NCI-H446 (cell line): ENCODE measurements around the gene RAB11FIP4.

ENCODE experiments used
- DNase-seq, 2 experiments: peaks; one replicate each; lab custom pipeline; 2025; lab: John Stamatoyannopoulos, UW

RAB11FIP4 gene

GRCh38 chr17:31568121-31568520 lies 176.6 kb downstream of the RAB11FIP4 start:
- no peak for DNase-seq

GRCh38 chr17:31568539-31568938 lies 177.1 kb downstream of the RAB11FIP4 start:
- DNase-seq = no peak

GRCh38 chr17:31570231-31570630 lies 178.8 kb downstream of the RAB11FIP4 start:
- no peak for DNase-seq

- peak in 1 of 2 experiments; percentile 62 for DNase-seq
These were observed 179.7 kb downstream of the RAB11FIP4 start for GRCh38 chr17:31570951-31571892.

- no peak for DNase-seq
These were observed 180.9 kb downstream of the RAB11FIP4 start for GRCh38 chr17:31572341-31572740.

- DNase-seq = no peak
These were observed 181.6 kb downstream of the RAB11FIP4 start for GRCh38 chr17:31573047-31573446.

GRCh38 chr17:31573861-31574260 lies 182.4 kb downstream of the RAB11FIP4 start:
- DNase-seq = no peak

GRCh38 chr17:31574458-31574857 lies 183.0 kb downstream of the RAB11FIP4 start:
- DNase-seq = no peak

- no peak for DNase-seq
These were observed 183.6 kb downstream of the RAB11FIP4 start for GRCh38 chr17:31575043-31575442.

GRCh38 chr17:31579265-31579664 lies 187.8 kb downstream of the RAB11FIP4 start:
- peak in 1 of 2 experiments; percentile 14 for DNase-seq

- DNase-seq = no peak
These were observed 188.8 kb downstream of the RAB11FIP4 start for GRCh38 chr17:31580316-31580705.

GRCh38 chr17:31580706-31581490 lies 189.4 kb downstream of the RAB11FIP4 start:
- peak in 1 of 2 experiments; percentile 83 for DNase-seq

- DNase-seq = no peak
These were observed 190.0 kb downstream of the RAB11FIP4 start for GRCh38 chr17:31581491-31581890.

- DNase-seq = peak in 1 of 2 experiments; percentile 18
These were observed 190.9 kb downstream of the RAB11FIP4 start for GRCh38 chr17:31582151-31582907.

GRCh38 chr17:31583772-31584356 lies 192.4 kb downstream of the RAB11FIP4 start:
- DNase-seq = no peak

GRCh38 chr17:31584438-31585279 lies 193.2 kb downstream of the RAB11FIP4 start:
- DNase-seq = no peak

- no peak for DNase-seq
These were observed 193.8 kb downstream of the RAB11FIP4 start for GRCh38 chr17:31585280-31585630.

- no peak for DNase-seq
These were observed 195.5 kb downstream of the RAB11FIP4 start for GRCh38 chr17:31586946-31587345.

- DNase-seq = no peak
These were observed 196.0 kb downstream of the RAB11FIP4 start for GRCh38 chr17:31587462-31587861.
